ENCODE results near the gene HOOK2. TPM values are rescaled to one million over a fixed set of nuclear protein-coding genes. Genes with fewer than 3 reads are reported as not detected.

The HOOK2 gene
- total and polyA plus RNA-seq, 2 of the 13 experiments (the other 11 are each of a cell fraction or from before 2014, with no cell fraction given) = 9.2 to 12.9 TPM

GRCh38 chr19:12806242-12807081, 31.1 kb upstream of the HOOK2 start, which contains the start of gene RNASEH2A (continued):
- 0 out of 2 replicates have a peak, but pooled peaks have one; percentile 39 for TF ChIP-seq MTA1 (CRISPR knock-in tag; IDR thresholded peaks at IDR 0.05; ENCODE audit: borderline replicate concordance)
- no peak for TF ChIP-seq ZKSCAN5 (CRISPR knock-in tag; IDR thresholded peaks at IDR 0.05)
- no peak for TF ChIP-seq TRIM24 (CRISPR knock-in tag; IDR thresholded peaks at IDR 0.05)
- peak; percentile 68; the same call in 1 of the 2 replicates for TF ChIP-seq RFXANK (CRISPR knock-in tag; IDR thresholded peaks at IDR 0.05)
- TF ChIP-seq KLF12 (CRISPR knock-in tag; IDR thresholded peaks at IDR 0.05; ENCODE audit: borderline replicate concordance) = peak; percentile 92
- no peak for TF ChIP-seq ARNT (IDR thresholded peaks at IDR 0.05)
- no peak for TF ChIP-seq HNF1A (IDR thresholded peaks at IDR 0.05; ENCODE audit: low read depth)
- peak; percentile 66; the same call in 1 of the 2 replicates for TF ChIP-seq HNF1A (CRISPR knock-in tag; IDR thresholded peaks at IDR 0.05; ENCODE audit: borderline replicate concordance)
- TF ChIP-seq, protein P1, sequence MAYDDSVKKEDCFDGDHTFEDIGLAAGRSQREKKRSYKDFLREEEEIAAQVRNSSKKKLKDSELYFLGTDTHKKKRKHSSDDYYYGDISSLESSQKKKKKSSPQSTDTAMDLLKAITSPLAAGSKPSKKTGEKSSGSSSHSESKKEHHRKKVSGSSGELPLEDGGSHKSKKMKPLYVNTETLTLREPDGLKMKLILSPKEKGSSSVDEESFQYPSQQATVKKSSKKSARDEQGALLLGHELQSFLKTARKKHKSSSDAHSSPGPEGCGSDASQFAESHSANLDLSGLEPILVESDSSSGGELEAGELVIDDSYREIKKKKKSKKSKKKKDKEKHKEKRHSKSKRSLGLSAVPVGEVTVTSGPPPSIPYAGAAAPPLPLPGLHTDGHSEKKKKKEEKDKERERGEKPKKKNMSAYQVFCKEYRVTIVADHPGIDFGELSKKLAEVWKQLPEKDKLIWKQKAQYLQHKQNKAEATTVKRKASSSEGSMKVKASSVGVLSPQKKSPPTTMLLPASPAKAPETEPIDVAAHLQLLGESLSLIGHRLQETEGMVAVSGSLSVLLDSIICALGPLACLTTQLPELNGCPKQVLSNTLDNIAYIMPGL (CRISPR knock-in tag; IDR thresholded peaks at IDR 0.05; ENCODE audit: borderline replicate concordance in 1 of 2, low read depth in 1 of 2) = peak; percentile 80 to 86
- peak; percentile 70; the same call in 1 of the 2 replicates for TF ChIP-seq FOXK1 (CRISPR knock-in tag; IDR thresholded peaks at IDR 0.05; ENCODE audit: borderline replicate concordance, low read depth)
- 0 out of 2 replicates have a peak, but pooled peaks have one; percentile 47 for TF ChIP-seq ZNF780A (CRISPR knock-in tag; IDR thresholded peaks at IDR 0.05)
- no peak for TF ChIP-seq MBNL3 (CRISPR knock-in tag; conservative IDR thresholded peaks at IDR 0.05)
- no peak for TF ChIP-seq ZNF737 (CRISPR knock-in tag; IDR thresholded peaks at IDR 0.05; ENCODE audit: borderline replicate concordance)
- no peak for TF ChIP-seq PCBP2 (optimal IDR thresholded peaks at IDR 0.05; ENCODE audit: low read depth, low read length, poor library complexity, severe bottlenecking)
- TF ChIP-seq FOXM1 (CRISPR knock-in tag; IDR thresholded peaks at IDR 0.05) = peak; percentile 65; the same call in 1 of the 2 replicates
- peak; percentile 90; the same call in 1 of the 2 replicates for TF ChIP-seq ERF (CRISPR knock-in tag; IDR thresholded peaks at IDR 0.05)
- no peak for TF ChIP-seq ZBTB37 (CRISPR knock-in tag; IDR thresholded peaks at IDR 0.05)
- peak; percentile 70 for TF ChIP-seq KLF15 (CRISPR knock-in tag; IDR thresholded peaks at IDR 0.05; ENCODE audit: borderline replicate concordance)
- peak; percentile 65; the same call in 1 of the 2 replicates for TF ChIP-seq ZNF501 (CRISPR knock-in tag; IDR thresholded peaks at IDR 0.05)
- peak; percentile 69; the same call in 1 of the 2 replicates for TF ChIP-seq ZNF296 (CRISPR knock-in tag; conservative IDR thresholded peaks at IDR 0.05)
- peak; percentile 79; the same call in 1 of the 2 replicates for TF ChIP-seq ZNF235 (CRISPR knock-in tag; IDR thresholded peaks at IDR 0.05; ENCODE audit: borderline replicate concordance)
- no peak for TF ChIP-seq KDM1A (CRISPR knock-in tag; IDR thresholded peaks at IDR 0.05)
- no peak for TF ChIP-seq BHLHE40 (IDR thresholded peaks at IDR 0.05; ENCODE audit: low read length)

Data from HepG2 (cell line).